Skeletal muscle satellite cell (primary cell): Measurements from ENCODE around the gene CCL19.

Experiments used
- H3K27me3 ChIP-seq: 2 replicates; pipeline ENCODE4 v1.7.0; 2013; ENCODE audit warnings: low read length; ENCODE audit not compliant: control insufficient read depth, insufficient read depth
- H3K36me3 ChIP-seq: 2 replicates; pipeline ENCODE4 v1.7.0; 2013; ENCODE audit warnings: mild to moderate bottlenecking, control low read depth, low read length; ENCODE audit not compliant: insufficient read depth
- H3K4me1 ChIP-seq: 2 replicates; pipeline ENCODE4 v1.7.0; 2013; ENCODE audit warnings: low read length; ENCODE audit not compliant: control insufficient read depth, insufficient read depth
- H3K4me2 ChIP-seq: 2 replicates; pipeline ENCODE4 v1.7.0; 2013; ENCODE audit warnings: mild to moderate bottlenecking, low read length
- H3K4me3 ChIP-seq: 2 replicates; pipeline ENCODE4 v1.7.0; 2013; ENCODE audit warnings: low read length
- H3K9ac ChIP-seq: 2 replicates; pipeline ENCODE4 v1.7.0; 2013; ENCODE audit warnings: mild to moderate bottlenecking, low read depth, low read length, moderate library complexity
- H3K9me3 ChIP-seq: replicated peaks from 2 replicates; pipeline ENCODE4 v1.7.0; 2013; ENCODE audit warnings: mild to moderate bottlenecking, control low read depth, low read length

The CCL19 gene

DNA sequence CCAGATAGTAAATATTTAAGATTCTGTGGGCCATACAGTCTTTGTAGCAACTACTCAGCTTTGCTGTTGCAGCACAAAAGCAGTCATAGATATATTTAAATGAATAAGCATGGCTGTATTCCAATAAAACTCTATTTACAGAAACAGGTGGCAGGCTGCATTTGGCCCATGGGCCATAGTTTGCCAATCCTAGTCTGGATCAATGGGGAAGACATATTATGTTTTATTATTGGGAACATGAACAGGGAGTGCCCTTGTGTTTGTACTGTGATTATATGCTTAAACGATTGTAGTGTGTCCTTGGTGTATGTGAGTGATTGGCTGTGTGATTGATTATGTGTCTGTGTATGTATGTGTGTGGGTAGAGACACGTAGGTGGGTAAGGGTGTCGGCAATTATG lies 16.6 kb downstream of the CCL19 start:
- Histone ChIP-seq H3K36me3 (peaks cover 3% of the 10 kb centered on the region), H3K4me1 (no peaks in the 10 kb centered on the region), H3K9me3 (no peaks in the 10 kb centered on the region), H3K9ac (no peak overlapping the region), H3K4me3 (no peak overlapping the region), H3K27me3 (no peaks in the 10 kb centered on the region), H3K4me2 (no peak overlapping the region)

DNA sequence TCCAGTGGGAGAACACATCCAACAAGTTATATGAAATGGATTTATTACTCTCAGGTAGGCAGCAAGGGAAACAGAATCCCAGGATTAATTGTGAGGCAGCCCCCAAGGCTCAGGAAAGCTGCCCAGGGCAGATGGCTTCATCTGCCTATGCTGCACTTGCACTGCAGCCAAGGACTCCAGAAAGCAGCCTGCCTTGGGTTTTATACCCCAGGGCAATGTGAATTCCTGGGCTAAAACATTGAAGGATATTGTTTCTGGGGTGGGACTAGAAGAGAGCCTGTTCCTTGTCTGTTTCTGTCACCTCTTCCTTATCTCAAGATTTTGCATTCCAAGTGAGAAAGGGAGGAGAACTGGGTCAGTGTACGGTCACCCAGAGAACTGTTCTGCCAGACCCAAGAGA lies 19.8 kb downstream of the CCL19 start:
- H3K27me3 ChIP-seq = no peaks in the 10 kb centered on the region

DNA sequence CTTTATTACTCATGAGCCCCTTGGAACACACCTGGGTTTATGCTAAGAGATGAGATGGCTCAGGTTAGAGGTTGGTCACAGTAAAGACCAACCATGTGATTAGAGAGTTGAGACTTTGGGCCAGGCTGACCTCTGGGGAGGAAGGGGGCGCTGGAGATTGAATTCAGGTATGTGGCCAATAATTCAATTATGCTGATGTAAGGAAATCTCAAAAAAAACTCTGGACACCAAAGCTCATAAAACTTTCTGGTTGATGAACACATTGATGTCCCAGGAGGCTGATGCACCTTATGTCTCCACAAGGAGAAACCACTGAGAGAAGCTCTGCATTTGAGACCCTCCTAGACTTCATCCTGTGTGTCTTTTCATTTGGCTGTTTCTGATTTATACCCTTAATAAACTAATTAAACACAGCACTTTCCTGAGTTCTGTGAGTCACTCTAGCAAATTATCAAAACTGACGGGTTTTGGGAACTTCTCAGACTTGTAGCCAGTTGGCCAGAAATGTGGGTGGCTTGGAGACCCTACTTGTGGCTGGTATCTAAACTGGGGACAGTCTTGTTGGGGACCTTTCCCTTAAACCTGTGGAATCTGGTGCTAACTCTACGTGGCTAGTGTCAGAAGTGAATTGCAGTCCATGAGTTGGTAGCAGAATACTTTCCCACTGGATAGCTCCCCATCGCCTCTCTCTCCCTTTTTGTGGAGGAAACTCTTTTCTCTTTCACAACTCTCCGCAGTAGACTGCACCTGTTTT lies 21.1 kb downstream of the CCL19 start:
- H3K4me1 ChIP-seq = no peaks in the 10 kb centered on the region
- H3K9me3 ChIP-seq = no peaks in the 10 kb centered on the region
- H3K4me2 ChIP-seq = no peak overlapping the region
- no peak overlapping the region for H3K9ac ChIP-seq
- H3K4me3 ChIP-seq = no peak overlapping the region
- no peaks in the 10 kb centered on the region for H3K27me3 ChIP-seq
- H3K36me3 ChIP-seq = peaks cover 11% of the 10 kb centered on the region

More for the DNA sequence above, 19.8 kb downstream of the CCL19 start:
- H3K9me3 ChIP-seq = no peaks in the 10 kb centered on the region
- H3K36me3 ChIP-seq = peaks cover 11% of the 10 kb centered on the region
- H3K4me2 ChIP-seq = no peak overlapping the region
- no peak overlapping the region for H3K4me3 ChIP-seq
- H3K9ac ChIP-seq = no peak overlapping the region
- no peaks in the 10 kb centered on the region for H3K4me1 ChIP-seq

DNA sequence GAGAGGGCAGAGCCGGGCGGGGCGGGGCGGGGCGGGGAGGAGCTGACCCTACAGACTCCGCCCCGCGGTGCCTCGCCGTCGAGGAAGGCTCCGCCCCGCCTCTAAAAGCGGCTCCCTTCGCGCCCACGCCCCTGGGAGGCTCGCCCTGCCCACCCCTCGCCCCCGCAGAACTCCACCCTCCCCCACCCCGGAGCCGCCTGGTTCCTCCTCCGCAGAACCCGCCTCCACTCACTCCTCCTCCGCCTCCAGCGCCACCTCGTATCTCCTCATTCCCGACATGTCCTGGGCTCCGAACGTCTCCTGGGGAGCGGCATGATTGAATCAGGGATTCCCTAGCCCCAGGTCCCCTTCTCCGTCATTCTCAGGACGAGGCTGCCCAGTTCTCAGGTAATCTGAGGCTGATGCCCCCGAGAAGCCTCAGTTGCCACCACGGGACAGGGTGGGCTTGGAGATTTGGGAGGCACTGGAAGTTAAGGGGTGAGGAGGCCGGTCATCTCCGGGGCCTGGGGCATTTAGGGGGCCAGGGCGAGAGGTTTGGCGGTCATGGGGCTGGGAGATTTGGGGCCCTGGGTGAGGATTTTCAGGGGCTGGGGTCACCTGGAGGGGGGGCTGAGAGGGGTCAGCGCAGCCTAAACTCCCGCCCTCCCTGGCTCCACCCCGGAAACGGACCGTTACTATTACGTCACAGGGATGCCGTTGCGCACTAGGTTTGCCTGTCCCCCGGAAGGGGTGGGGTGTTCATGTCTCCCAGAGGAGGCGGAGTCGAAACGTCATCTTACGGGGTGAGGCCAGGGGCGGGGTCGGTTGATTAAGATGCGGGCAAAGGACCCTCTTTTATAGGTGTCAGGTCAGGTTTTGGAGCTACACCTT lies 25.5 kb downstream of the CCL19 start:
- Histone ChIP-seq H3K27me3 (no peaks in the 10 kb centered on the region), H3K4me2 (peak overlapping the region; percentile 95), H3K4me1 (peaks cover 6% of the 10 kb centered on the region), H3K9ac (peak overlapping the region; percentile 94), H3K4me3 (peak overlapping the region; percentile 86), H3K36me3 (peaks cover 11% of the 10 kb centered on the region), H3K9me3 (no peaks in the 10 kb centered on the region)

DNA sequence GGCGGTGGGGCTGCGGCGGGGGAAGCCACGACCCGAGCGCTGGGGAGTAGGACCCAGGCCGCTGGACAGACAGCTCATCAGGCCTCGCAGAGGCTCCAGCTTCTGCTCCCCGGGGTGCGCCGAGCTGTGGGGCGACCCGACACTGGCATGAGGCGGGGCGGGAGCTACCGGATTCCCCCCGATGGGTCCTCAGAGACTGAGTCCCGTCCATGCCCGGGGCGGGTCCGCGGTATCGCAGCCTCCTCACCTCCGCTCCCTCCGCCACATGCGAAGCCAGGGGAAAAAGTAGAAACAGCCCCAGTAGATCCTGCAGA lies 26.1 kb downstream of the CCL19 start:
- Histone ChIP-seq H3K27me3 (no peaks in the 10 kb centered on the region), H3K9ac (peak overlapping the region; percentile 85)

DNA sequence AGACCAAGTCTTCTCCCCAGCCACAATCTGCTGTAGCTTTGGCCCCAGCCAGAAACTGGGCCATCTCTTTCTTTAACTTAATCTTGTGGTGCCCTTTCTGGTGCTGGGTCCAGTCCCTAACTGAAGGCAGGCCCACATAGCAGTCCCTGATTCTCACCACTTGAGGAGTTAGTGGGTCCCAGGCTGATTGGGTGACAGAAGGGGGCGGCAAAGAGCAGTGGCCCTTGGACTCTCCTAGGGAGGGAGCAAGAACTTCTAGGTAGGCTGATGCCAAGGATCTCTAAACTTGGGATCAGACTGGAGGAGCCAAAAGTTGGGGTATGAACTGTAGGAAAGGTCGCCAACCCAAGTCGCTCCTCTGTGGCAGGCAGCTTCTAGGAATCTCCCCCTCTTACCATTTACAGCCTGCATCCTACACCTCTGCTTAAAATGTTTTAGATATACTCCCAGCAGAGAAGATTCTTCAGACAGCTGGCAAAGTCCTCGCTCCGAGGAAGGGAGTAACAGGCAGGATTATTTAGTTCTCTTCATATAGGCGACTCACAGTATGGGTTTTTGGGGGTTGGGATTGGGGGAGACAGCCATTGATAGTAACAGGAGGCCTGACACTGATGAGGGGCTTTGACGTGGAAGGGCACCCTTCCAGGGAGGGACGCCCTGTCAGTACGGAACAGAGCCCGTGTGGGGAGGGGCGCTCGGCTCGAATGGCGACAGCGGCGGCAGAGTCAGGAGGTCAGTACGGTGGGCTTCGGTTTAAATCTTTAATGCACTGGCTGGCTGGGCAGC lies 26.6 kb downstream of the CCL19 start:
- Histone ChIP-seq H3K9me3 (no peaks in the 10 kb centered on the region), H3K4me2 (peak overlapping the region; percentile 95), H3K27me3 (no peaks in the 10 kb centered on the region), H3K36me3 (peaks cover 8% of the 10 kb centered on the region), H3K4me3 (peak overlapping the region; percentile 79), H3K9ac (peak overlapping the region; percentile 85), H3K4me1 (peaks cover 6% of the 10 kb centered on the region)

More for the DNA sequence above, 26.1 kb downstream of the CCL19 start:
- Histone ChIP-seq H3K4me1 (peaks cover 6% of the 10 kb centered on the region), H3K4me3 (peak overlapping the region; percentile 79), H3K9me3 (no peaks in the 10 kb centered on the region), H3K36me3 (peaks cover 11% of the 10 kb centered on the region), H3K4me2 (peak overlapping the region; percentile 95)

DNA sequence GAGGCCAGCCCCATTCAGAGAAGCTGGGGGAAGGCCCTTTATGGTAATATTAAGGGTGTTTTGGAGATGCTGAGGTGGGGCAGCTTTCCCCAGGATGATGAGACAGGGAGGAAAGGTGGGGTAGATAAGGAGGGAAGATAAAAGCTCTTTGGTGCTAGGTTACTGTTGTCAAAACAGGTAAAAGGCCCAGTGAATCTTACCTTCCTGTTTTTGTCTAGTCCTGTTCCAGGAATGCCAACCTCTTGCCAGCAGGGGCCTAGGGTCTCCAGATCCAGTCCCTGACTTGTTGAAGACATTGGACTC lies 27.8 kb downstream of the CCL19 start:
- no peaks in the 10 kb centered on the region for H3K9me3 ChIP-seq
- no peak overlapping the region for H3K9ac ChIP-seq
- no peaks in the 10 kb centered on the region for H3K27me3 ChIP-seq
- peaks cover 3% of the 10 kb centered on the region for H3K36me3 ChIP-seq
- H3K4me1 ChIP-seq = peaks cover 6% of the 10 kb centered on the region
- H3K4me3 ChIP-seq = no peak overlapping the region
- H3K4me2 ChIP-seq = no peak overlapping the region

DNA sequence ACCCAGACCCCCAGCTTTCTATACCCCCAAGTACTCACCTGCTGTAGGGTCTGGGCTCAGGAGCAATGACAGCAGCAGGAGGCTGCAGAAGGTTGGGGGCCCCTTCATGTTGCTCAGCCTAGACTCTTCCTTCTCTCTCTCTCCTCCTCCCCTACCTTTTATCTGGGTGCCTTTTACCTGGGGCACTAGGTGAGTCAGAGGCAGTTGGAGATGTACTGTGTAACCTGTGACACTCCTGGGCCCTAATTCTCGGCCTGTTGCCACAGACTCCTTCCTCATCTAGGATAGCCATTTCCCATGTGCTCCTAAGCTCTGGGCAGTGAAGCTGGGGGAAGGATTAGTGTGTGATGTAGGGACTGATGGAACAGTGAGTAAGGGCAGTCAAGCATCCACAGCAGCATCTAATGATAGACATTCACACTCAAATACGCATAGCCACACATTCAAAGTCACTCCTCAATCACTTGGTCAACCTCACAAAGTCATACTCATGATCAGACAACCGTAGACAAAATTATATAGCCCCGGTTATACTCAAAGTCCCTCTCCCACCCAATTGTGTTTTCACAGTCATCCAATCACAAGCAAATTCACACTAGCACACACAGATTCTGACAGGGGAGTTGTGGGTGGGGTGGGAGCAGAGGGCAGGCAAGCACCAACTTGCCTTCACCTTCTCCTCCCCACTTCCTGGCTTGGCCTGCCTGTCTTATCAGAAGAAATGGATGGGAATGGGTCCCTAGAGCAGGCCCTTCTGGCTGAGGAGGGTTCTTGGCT lies 28.4 kb downstream of the CCL19 start, which contains the start of gene CCL27:
CCL27 (minus strand) TSS at position 132 of the 777 bp plus-strand sequence; CDS start at position 108, 24 bp downstream.
- no peak within 1 kb of the TSS for H3K9ac ChIP-seq
- no peaks in the 10 kb centered on the region for H3K9me3 ChIP-seq
- peaks cover 6% of the 10 kb centered on the region for H3K4me1 ChIP-seq
- H3K4me3 ChIP-seq = no peak within 1 kb of the TSS
- no peaks in the 10 kb centered on the region for H3K36me3 ChIP-seq
- H3K4me2 ChIP-seq = no peak within 1 kb of the TSS
- no peaks in the 10 kb centered on the region for H3K27me3 ChIP-seq

DNA sequence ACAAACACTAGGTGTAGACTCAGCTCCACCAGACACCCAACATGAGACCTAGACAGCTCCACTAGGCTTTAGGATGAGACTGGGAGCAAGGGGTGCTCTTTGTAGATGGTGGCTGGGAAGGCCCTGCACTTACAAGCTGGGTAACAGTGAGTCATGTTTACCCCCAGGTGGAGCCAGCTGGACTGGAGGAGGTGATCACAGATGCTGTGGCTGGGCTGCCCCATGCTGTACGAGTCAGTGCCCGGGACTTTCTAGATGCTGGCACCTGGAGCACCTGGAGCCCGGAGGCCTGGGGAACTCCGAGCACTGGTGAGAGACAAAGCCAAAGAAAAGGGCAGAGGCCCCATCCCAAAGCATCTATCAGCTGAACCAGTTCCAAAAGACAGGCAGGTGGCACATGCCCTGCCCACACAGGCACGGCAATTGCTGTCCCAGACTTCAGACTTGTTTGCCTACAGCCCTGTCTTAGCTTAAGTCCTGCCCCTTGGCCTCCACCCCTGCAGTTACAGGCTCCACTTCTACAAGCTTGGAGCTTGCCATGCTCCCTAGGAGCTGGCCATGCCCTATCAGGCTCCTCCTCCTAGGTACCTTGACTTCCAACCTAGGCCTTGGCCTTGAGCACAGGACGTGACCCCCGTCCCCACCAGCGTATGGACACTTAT lies 31.4 kb downstream of the CCL19 start:
- H3K4me3 ChIP-seq = no peak overlapping the region
- no peak overlapping the region for H3K4me2 ChIP-seq
- H3K9ac ChIP-seq = no peak overlapping the region
- peaks cover 6% of the 10 kb centered on the region for H3K4me1 ChIP-seq
- no peaks in the 10 kb centered on the region for H3K36me3 ChIP-seq
- H3K9me3 ChIP-seq = no peaks in the 10 kb centered on the region
- no peaks in the 10 kb centered on the region for H3K27me3 ChIP-seq

DNA sequence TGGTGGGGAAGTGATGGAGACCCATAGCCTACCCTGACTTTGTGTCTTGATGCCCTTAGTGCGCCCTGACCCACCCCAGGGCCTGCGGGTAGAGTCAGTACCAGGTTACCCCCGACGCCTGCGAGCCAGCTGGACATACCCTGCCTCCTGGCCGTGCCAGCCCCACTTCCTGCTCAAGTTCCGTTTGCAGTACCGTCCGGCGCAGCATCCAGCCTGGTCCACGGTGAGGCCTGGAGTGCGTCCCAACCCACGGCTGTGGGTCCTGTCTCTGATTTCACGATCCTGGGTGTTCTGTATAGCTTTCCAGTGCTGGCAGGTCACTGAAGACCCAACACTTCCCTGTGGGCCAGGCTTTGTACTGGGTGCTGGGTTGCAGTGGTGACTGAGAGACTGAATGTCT lies 32.6 kb downstream of the CCL19 start:
- Histone ChIP-seq H3K9ac (no peak overlapping the region), H3K4me2 (no peak overlapping the region), H3K4me3 (no peak overlapping the region), H3K4me1 (peaks cover 15% of the 10 kb centered on the region), H3K36me3 (no peaks in the 10 kb centered on the region), H3K9me3 (no peaks in the 10 kb centered on the region), H3K27me3 (no peaks in the 10 kb centered on the region)
